ENCODE results near the gene RASSF5.

Gene RASSF5

DNA sequence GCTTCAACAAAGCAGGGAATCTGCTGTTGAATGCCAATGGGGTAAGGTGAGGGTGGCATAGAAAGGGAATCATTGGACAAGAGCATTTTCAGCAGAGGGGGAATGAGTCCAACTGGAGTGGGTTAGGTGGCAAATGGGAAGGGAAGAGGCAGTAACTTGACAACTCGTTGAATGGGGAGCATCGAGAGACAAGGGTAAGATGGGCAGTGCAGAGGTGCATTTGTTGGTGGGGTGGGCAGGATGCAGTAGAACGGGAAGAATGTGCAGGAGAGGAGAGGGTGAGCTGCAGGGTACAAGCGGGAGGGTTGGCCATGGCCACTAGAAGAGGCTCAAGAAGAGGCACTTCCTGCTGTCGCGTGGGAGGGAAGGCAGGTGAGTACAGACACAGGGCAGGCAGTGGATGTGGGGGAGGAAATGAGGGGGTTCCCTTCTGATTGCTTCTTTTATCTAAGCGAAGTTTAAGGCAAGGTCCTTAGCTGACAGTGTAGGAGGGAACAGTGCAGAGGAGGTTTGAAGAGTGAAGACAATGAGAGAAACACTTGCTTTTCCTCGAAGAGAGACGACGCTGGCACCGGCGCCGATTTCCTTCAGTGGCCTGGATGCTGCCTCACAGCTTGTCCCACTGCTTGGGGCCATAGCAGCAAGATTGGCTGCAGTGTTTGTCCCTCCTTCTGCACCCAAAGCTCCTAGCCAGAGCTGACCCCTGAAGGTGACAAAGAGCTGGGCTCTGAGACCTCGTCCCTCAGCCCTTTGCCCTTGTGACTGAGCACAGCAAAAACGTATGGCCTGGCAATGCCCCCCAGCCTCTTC, 40.3 kb upstream of the RASSF5 start:
- TF ChIP-seq POLR2AphosphoS5 (IDR thresholded peaks at IDR 0.05; ENCODE audit: low read depth, low read length) (no peak), REST (IDR thresholded peaks at IDR 0.05; ENCODE audit: insufficient read depth in 1 of 2, low read depth in 2 of 2, low read length in 2 of 2) (no peak), FOXP2 (optimal IDR thresholded peaks at IDR 0.05; ENCODE audit: borderline replicate concordance, extremely low read depth, extremely low read length, insufficient read depth) (no peak), SIN3A (IDR thresholded peaks at IDR 0.05; ENCODE audit: borderline replicate concordance, insufficient read depth, low read length) (no peak), TAF1 (IDR thresholded peaks at IDR 0.05; ENCODE audit: borderline replicate concordance, insufficient read depth, low read length) (no peak)

DNA sequence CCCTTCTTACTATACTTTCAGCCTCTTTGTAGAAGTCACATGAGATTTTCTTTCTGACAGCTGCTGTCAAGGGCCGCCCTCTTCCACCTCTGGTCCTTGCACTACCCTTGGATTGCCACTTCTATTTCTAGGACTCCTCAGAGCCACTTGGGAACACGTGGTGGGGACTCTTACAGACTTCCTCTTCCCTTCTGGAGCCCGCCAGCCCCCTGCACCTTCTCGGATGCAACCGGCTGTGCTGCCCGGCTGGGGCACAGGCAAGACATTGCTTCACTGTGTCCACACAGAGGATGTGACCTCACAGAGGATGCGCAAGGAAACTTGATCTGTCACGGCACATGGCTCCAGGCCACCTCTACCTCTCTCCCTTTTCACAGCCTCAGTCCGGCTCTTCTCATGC, 39.4 kb upstream of the RASSF5 start:
- TF ChIP-seq POLR2AphosphoS5 (IDR thresholded peaks at IDR 0.05; ENCODE audit: low read depth, low read length) = no peak
- TF ChIP-seq TAF1 (IDR thresholded peaks at IDR 0.05; ENCODE audit: borderline replicate concordance, insufficient read depth, low read length) = no peak
- TF ChIP-seq SIN3A (IDR thresholded peaks at IDR 0.05; ENCODE audit: borderline replicate concordance, insufficient read depth, low read length) = no peak
- no peak for TF ChIP-seq FOXP2 (optimal IDR thresholded peaks at IDR 0.05; ENCODE audit: borderline replicate concordance, extremely low read depth, extremely low read length, insufficient read depth)
- TF ChIP-seq REST (IDR thresholded peaks at IDR 0.05; ENCODE audit: insufficient read depth in 1 of 2, low read depth in 2 of 2, low read length in 2 of 2) = no peak

GRCh38 chr1:206468571-206468970, 38.8 kb upstream of the RASSF5 start:
- TF ChIP-seq TAF1 (IDR thresholded peaks at IDR 0.05; ENCODE audit: borderline replicate concordance, insufficient read depth, low read length) = no peak
- no peak for TF ChIP-seq REST (IDR thresholded peaks at IDR 0.05; ENCODE audit: insufficient read depth in 1 of 2, low read depth in 2 of 2, low read length in 2 of 2)
- TF ChIP-seq FOXP2 (optimal IDR thresholded peaks at IDR 0.05; ENCODE audit: borderline replicate concordance, extremely low read depth, extremely low read length, insufficient read depth) = no peak
- TF ChIP-seq POLR2AphosphoS5 (IDR thresholded peaks at IDR 0.05; ENCODE audit: low read depth, low read length) = no peak
- no peak for TF ChIP-seq SIN3A (IDR thresholded peaks at IDR 0.05; ENCODE audit: borderline replicate concordance, insufficient read depth, low read length)

DNA sequence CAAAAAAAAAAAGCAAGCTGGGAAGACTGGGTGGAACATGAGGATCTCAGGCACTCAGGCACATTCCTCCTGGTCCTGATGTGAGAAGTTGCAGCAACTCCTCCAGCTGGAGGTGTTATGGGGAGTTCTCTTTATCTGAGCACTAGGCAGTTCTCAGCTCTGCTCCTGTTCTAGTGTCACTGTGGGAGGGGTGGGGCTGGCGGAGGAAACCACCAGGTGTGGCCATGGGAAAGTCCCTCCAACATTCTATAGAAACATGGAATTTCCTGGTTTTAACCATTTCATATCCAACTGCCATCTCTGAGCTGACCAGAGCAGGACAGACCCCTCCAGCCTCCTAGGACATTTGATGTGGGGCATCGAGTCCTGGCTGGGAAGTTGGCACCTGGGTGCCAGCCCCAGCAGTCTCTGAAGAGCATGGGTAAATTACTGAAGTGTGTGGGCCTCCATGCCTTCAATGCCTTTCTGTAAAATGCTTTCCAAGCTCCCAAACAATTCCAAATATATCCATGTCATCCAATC, 37.9 kb upstream of the RASSF5 start:
- TF ChIP-seq SIN3A (IDR thresholded peaks at IDR 0.05; ENCODE audit: borderline replicate concordance, insufficient read depth, low read length) (no peak), TAF1 (IDR thresholded peaks at IDR 0.05; ENCODE audit: borderline replicate concordance, insufficient read depth, low read length) (no peak), REST (IDR thresholded peaks at IDR 0.05; ENCODE audit: insufficient read depth in 1 of 2, low read depth in 2 of 2, low read length in 2 of 2) (no peak), FOXP2 (optimal IDR thresholded peaks at IDR 0.05; ENCODE audit: borderline replicate concordance, extremely low read depth, extremely low read length, insufficient read depth) (no peak)

All from PFSK-1 (cell line).